SK-N-SH (cell line): ENCODE data around the gene SKI. TPM values are rescaled to one million over a fixed set of nuclear protein-coding genes. Genes with fewer than 3 reads are reported as not detected.
"Not testable (repeated sequence)": the region's sequence is repeated elsewhere in the genome, so short reads cannot be mapped to it uniquely, and the experiment has no call there.

Source experiments
- CTCF ChIA-PET: fragments of 300-600, 350-600 bp; formaldehyde crosslinking; extraction: SDS; loops from one replicate; lab custom pipeline; 2021; lab: Yijun Ruan, JAX
- POLR2A ChIA-PET: fragments of 350-600 bp; sonication (Branson Sonifier 250); formaldehyde crosslinking; extraction: SDS; loops from one replicate; lab custom pipeline; 2020; ENCODE audit warnings: antibody characterized with exemption, inconsistent platforms; lab: Yijun Ruan, JAX
- DNase-seq: peaks from one replicate; pipeline ENCODE4 v3.0.0; 2012
- H2AFZ ChIP-seq: fragments of 200-600 bp; sonication (generic); 2 replicates; pipeline ENCODE4 v1.8.1; 2016; ENCODE audit warnings: antibody characterized with exemption, mild to moderate bottlenecking, low read depth
- H3F3A ChIP-seq: fragments of 200-600 bp; sonication (generic); replicated peaks from 2 replicates; pipeline ENCODE3; 2016; ENCODE audit warnings: antibody characterized with exemption, mild to moderate bottlenecking; ENCODE audit not compliant: insufficient read depth
- H3K27ac ChIP-seq, 2 experiments: fragments of 200-500 bp in 1 of 2; fragments of 200-600 bp in 1 of 2; sonication (Bioruptor generic) in 1 of 2; sonication (generic), shearing (Covaris generic) in 1 of 2; 2 replicates each; pipeline versions ENCODE4 v1.5.1 to v1.6.1; 2014 to 2016; ENCODE audit warnings: low read depth in 2 of 2, inconsistent platforms in 1 of 2, low read length in 1 of 2, mild to moderate bottlenecking in 1 of 2, mixed read lengths in 1 of 2
- H3K27me3 ChIP-seq: fragments of 200-600 bp; sonication (generic), shearing (Covaris generic); 2 replicates; pipeline ENCODE4 v1.6.1; 2016; ENCODE audit warnings: mixed run types; ENCODE audit not compliant: insufficient read depth
- H3K36me3 ChIP-seq, 2 experiments: fragments of 200-500 bp in 1 of 2; fragments of 200-600 bp in 1 of 2; sonication (Bioruptor generic) in 1 of 2; sonication (generic) in 1 of 2; replicated peaks in 1 of 2; 2 replicates each; pipeline versions ENCODE3 to v1.5.1; 2014 to 2016; ENCODE audit warnings: low read length in 1 of 2, mild to moderate bottlenecking in 1 of 2; ENCODE audit not compliant: insufficient read depth in 2 of 2, control insufficient read depth in 1 of 2
- H3K4me1 ChIP-seq, 2 experiments: fragments of 200-500 bp in 1 of 2; fragments of 200-600 bp in 1 of 2; sonication (Bioruptor generic) in 1 of 2; sonication (generic), shearing (Covaris generic) in 1 of 2; 2 replicates each; pipeline versions ENCODE4 v1.5.1 to v1.6.1; 2014 to 2016; ENCODE audit warnings: low read depth in 1 of 2, low read length in 1 of 2, mixed run types in 1 of 2; ENCODE audit not compliant: insufficient read depth in 2 of 2, control insufficient read depth in 1 of 2
- H3K4me2 ChIP-seq: fragments of 200-600 bp; sonication (generic), shearing (Covaris generic); 2 replicates; pipeline ENCODE4 v1.6.1; 2017; ENCODE audit warnings: mixed run types
- H3K4me3 ChIP-seq, 2 experiments: fragments of 200-500 bp in 1 of 2; fragments of 200-600 bp in 1 of 2; sonication (Bioruptor generic) in 1 of 2; sonication (generic), shearing (Covaris generic) in 1 of 2; 2 replicates each; pipeline versions ENCODE4 v1.5.1 to v1.8.1; 2014 to 2016; ENCODE audit warnings: low read depth in 2 of 2, inconsistent platforms in 1 of 2, low read length in 1 of 2, mild to moderate bottlenecking in 1 of 2, mixed read lengths in 1 of 2, moderate library complexity in 1 of 2
- H3K79me2 ChIP-seq: fragments of 200-600 bp; sonication (generic); 2 replicates; pipeline ENCODE4 v1.8.1; 2017; ENCODE audit warnings: mild to moderate bottlenecking; ENCODE audit not compliant: insufficient read depth
- H3K9ac ChIP-seq: fragments of 200-600 bp; sonication (generic); 2 replicates; pipeline ENCODE4 v1.6.1; 2017; ENCODE audit warnings: mixed run types
- H3K9me2 ChIP-seq: fragments of 200-600 bp; sonication (generic); 2 replicates; pipeline ENCODE4 v1.6.1; 2017; ENCODE audit warnings: mixed run types
- H3K9me3 ChIP-seq: fragments of 200-600 bp; sonication (generic); 2 replicates; pipeline ENCODE4 v1.6.1; 2017; ENCODE audit warnings: mixed run types, mild to moderate bottlenecking, moderate library complexity
- H4K20me1 ChIP-seq: fragments of 200-600 bp; sonication (generic); 2 replicates; pipeline ENCODE4 v1.6.1; 2017; ENCODE audit warnings: mild to moderate bottlenecking, mixed run types; ENCODE audit not compliant: insufficient read depth
- CHD2 ChIP-seq: fragments of 150-350 bp; IDR thresholded peaks from 2 replicates; pipeline ENCODE4 v1.6.1; 2018; ENCODE audit warnings: low read length; ENCODE audit not compliant: partially characterized antibody
- EP300 ChIP-seq, 2 experiments: IDR thresholded peaks; 2 replicates each; pipeline versions ENCODE4 v1.4.0 to v1.6.1; 2012; ENCODE audit warnings: borderline replicate concordance in 1 of 2, low read depth in 1 of 2, low read length in 1 of 2
- FOSL2 ChIP-seq: IDR thresholded peaks from 2 replicates; pipeline ENCODE4 v1.4.0; 2012; ENCODE audit warnings: low read depth, mild to moderate bottlenecking, moderate library complexity, borderline replicate concordance
- FOXM1 ChIP-seq: IDR thresholded peaks from 2 replicates; pipeline ENCODE4 v1.4.0; 2012; ENCODE audit warnings: low read depth, mild to moderate bottlenecking
- GABPA ChIP-seq: IDR thresholded peaks from 2 replicates; pipeline ENCODE4 v1.4.0; 2012; ENCODE audit warnings: low read depth, mild to moderate bottlenecking
- MXI1 ChIP-seq: IDR thresholded peaks from 2 replicates; pipeline ENCODE4 v1.6.1; 2012; ENCODE audit warnings: mild to moderate bottlenecking, low read depth, low read length, improper control_type of control experiment
- NRF1 ChIP-seq: IDR thresholded peaks from 2 replicates; pipeline ENCODE4 v1.6.1; 2012; ENCODE audit warnings: low read depth, mild to moderate bottlenecking, low read length
- RCOR1 ChIP-seq: fragments of 150-350 bp; IDR thresholded peaks from 2 replicates; pipeline ENCODE4 v1.6.1; 2017; ENCODE audit warnings: antibody characterized with exemption, low read length
- RFX5 ChIP-seq: IDR thresholded peaks from 2 replicates; pipeline ENCODE4 v1.6.1; 2012; ENCODE audit warnings: mild to moderate bottlenecking, improper control_type of control experiment, low read length
- TAF1 ChIP-seq: IDR thresholded peaks from 2 replicates; pipeline ENCODE4 v1.6.1; 2012; ENCODE audit warnings: low read depth, mild to moderate bottlenecking, low read length, moderate library complexity, borderline replicate concordance
- TCF12 ChIP-seq: IDR thresholded peaks from 2 replicates; pipeline ENCODE4 v1.4.0; 2012
- YY1 ChIP-seq: IDR thresholded peaks from 2 replicates; pipeline ENCODE4 v1.4.0; 2012; ENCODE audit warnings: low read depth, mild to moderate bottlenecking
- WGBS: methylation state at CpG from one replicate; pipeline ENCODE4 v1.1.6; 2017; ENCODE audit warnings: low lambda C conversion rate; 5-methylcytosine and 5-hydroxymethylcytosine counted together
- polyA plus RNA-seq, 3 experiments: library from polyadenylated mRNA; depleted of rRNA; stranded (reverse); fragments of >200 nt; gene quantifications; 2 replicates each; pipeline ENCODE4 v1.2.3, GENCODE V29; 2012
- TF ChIP-seq, protein P1 (sequence below): IDR thresholded peaks from 2 replicates; pipeline ENCODE4 v1.4.0; 2012; ENCODE audit warnings: low read depth
- TF ChIP-seq, protein P2 (sequence below): fragments of 200-600 bp; sonication (generic); IDR thresholded peaks from 2 replicates; pipeline ENCODE4 v1.6.1; 2017; ENCODE audit warnings: antibody characterized with exemption, mild to moderate bottlenecking, moderate library complexity
- TF ChIP-seq, protein P3 (sequence below): IDR thresholded peaks from 2 replicates; pipeline ENCODE4 v1.4.0; 2012; ENCODE audit warnings: low read depth, borderline replicate concordance

Gene SKI
- polyA plus RNA-seq, 1 of the 3 experiments (the other 2 are of a cell fraction), result 7.2 TPM

DNA sequence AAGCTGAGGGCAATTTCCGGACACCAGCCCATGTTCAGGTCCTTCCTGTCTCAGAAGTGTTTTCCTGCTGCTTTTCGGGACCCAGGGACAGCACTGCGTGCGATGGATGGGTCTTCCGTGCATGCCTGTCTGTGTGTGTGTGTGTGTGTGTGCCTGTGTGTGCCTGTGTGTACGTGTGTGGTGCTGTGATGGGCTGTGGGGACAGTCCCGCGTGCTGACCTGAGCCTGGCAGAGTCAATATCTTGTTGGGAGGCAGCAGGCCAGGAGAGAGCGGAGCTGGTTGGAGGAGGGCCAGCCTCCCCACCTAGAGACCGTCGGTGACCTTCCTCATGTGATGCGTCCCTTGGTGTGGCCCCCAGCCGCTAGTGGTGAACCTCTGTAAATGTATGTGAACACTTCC lies 13.7 kb downstream of the SKI start:
- CTCF ChIA-PET, result no interaction called here
- Histone ChIP-seq H3K27ac (no peak overlapping the region), H3K27me3 (no peaks in the 10 kb centered on the region), H3K4me1 (peaks cover 4 to 38% of the 10 kb centered on the region in 2 experiments; a peak in 1 of 4 replicates), H3F3A (no peaks in the 10 kb centered on the region), H3K4me2 (no peak overlapping the region), H3K79me2 (peaks cover 100% of the 10 kb centered on the region), H3K36me3 (no peaks in the 10 kb centered on the region), H3K4me3 (no peak overlapping the region), H3K9ac (no peak overlapping the region), H2AFZ (no peak overlapping the region), H3K9me2 (no peaks in the 10 kb centered on the region), H4K20me1 (peaks cover 95% of the 10 kb centered on the region), H3K9me3 (no peaks in the 10 kb centered on the region)
- POLR2A ChIA-PET, result interaction anchor here (0.7 to 1.2 kb wide), 3 partner anchors 11 to 19 kb away, joined by 3 to 4 read pairs (median 3); no protein-coding TSS in a partner anchor
- TF ChIP-seq EP300 (IDR thresholded peaks at IDR 0.05; ENCODE audit: borderline replicate concordance in 1 of 2, low read depth in 1 of 2, low read length in 1 of 2), result no peak
- TF ChIP-seq GABPA, result no peak
- TF ChIP-seq FOSL2, result no peak
- TF ChIP-seq TAF1, result no peak
- TF ChIP-seq, protein P1, sequence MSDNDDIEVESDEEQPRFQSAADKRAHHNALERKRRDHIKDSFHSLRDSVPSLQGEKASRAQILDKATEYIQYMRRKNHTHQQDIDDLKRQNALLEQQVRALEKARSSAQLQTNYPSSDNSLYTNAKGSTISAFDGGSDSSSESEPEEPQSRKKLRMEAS, result no peak
- no peak for TF ChIP-seq TCF12
- no peak for TF ChIP-seq CHD2
- no peak for TF ChIP-seq YY1
- TF ChIP-seq, protein P2, sequence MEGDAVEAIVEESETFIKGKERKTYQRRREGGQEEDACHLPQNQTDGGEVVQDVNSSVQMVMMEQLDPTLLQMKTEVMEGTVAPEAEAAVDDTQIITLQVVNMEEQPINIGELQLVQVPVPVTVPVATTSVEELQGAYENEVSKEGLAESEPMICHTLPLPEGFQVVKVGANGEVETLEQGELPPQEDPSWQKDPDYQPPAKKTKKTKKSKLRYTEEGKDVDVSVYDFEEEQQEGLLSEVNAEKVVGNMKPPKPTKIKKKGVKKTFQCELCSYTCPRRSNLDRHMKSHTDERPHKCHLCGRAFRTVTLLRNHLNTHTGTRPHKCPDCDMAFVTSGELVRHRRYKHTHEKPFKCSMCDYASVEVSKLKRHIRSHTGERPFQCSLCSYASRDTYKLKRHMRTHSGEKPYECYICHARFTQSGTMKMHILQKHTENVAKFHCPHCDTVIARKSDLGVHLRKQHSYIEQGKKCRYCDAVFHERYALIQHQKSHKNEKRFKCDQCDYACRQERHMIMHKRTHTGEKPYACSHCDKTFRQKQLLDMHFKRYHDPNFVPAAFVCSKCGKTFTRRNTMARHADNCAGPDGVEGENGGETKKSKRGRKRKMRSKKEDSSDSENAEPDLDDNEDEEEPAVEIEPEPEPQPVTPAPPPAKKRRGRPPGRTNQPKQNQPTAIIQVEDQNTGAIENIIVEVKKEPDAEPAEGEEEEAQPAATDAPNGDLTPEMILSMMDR, result no peak
- TF ChIP-seq, protein P3, sequence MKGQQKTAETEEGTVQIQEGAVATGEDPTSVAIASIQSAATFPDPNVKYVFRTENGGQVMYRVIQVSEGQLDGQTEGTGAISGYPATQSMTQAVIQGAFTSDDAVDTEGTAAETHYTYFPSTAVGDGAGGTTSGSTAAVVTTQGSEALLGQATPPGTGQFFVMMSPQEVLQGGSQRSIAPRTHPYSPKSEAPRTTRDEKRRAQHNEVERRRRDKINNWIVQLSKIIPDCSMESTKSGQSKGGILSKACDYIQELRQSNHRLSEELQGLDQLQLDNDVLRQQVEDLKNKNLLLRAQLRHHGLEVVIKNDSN, result no peak
- no peak for TF ChIP-seq RCOR1
- no peak for TF ChIP-seq MXI1
- no peak for TF ChIP-seq FOXM1
- TF ChIP-seq NRF1, result no peak
- 90% methylated on average over 6 of the region's 13 CpGs for WGBS
- no peak for DNase-seq

DNA sequence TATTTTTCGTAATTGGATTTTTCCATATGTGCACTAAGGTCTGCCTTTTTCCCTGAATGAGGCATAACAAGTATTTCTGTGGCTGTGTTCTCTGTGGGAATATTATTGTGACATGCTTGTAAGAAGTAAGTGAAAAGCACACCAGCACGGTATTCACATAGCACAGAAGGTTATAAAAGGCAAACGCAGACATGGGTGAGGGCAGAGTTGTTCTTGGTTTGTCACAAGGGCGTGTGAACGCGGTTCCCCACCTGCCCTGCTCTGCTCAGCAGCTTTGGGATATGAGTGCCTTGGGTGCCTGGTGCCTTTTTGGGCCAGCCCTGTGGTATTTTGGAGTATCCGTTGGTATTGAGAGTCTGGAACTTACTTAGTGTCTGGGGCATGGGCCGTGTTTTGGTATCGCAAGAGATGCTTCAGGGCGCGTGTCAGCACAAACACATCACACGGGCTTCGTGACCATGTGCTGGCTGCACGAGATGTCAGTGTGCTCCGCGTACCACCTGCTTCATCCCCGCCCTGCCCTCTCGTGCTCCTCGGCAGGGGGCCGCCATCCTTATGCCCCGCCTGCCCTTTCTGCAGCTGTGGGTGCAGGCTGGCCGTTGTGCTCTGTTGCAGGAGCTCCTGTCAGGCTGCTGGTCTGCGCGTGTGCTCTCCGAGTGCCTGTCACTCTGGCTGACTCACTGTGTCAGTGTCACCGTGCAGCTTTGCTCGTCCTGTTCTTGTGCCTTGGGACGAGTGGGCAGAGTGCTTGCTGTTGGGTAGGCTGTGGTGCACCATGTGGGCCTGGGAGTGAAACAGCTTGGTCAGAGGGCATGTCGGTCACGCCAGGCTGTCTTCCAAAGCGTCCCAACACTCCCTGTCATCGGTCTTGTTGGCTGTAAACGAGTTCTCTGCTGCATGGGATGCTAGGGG lies 15.0 kb downstream of the SKI start:
- ChIA-PET POLR2A (no interaction called here), CTCF (interaction anchor here (1.1 kb wide), 1 partner anchor 139 kb away, joined by 3 read pairs; no protein-coding TSS in a partner anchor)
- H3K27me3 ChIP-seq, result no peaks in the 10 kb centered on the region
- TF ChIP-seq RFX5, result no peak
- H3F3A ChIP-seq, result no peaks in the 10 kb centered on the region
- no peak overlapping the region for H3K4me2 ChIP-seq
- H3K4me3 ChIP-seq, result no peak overlapping the region
- H3K36me3 ChIP-seq, result no peaks in the 10 kb centered on the region
- H3K4me1 ChIP-seq, result peaks cover 4 to 31% of the 10 kb centered on the region in 2 experiments; a peak in 1 of 4 replicates
- no peak overlapping the region for H3K9ac ChIP-seq
- DNase-seq, result no peak
- no peak overlapping the region for H2AFZ ChIP-seq
- H3K9me3 ChIP-seq, result no peaks in the 10 kb centered on the region
- H4K20me1 ChIP-seq, result peaks cover 95% of the 10 kb centered on the region
- WGBS, result 97% methylated on average over 23 of the region's 33 CpGs
- no peak overlapping the region for H3K27ac ChIP-seq
- H3K79me2 ChIP-seq, result peaks cover 100% of the 10 kb centered on the region
- no peaks in the 10 kb centered on the region for H3K9me2 ChIP-seq

DNA sequence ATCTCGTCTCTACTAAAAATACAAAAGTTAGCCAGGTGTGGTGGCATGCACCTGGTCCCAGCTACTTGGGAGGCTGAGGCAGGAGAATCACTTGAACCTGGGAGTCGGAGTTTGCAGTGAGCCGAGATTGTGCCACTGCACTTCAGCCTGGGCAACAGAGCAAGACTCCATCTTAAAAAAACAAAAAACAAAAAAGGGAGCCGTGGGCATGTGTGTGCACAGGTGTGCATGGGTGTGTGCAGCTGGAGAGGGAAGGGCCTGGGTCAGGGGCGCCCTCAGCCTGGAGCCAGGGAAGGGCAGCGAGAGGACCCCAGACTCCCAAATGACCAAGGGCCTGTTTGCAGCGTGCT lies 18.9 kb downstream of the SKI start:
- H3K27me3 ChIP-seq, H2AFZ ChIP-seq, H3K4me3 ChIP-seq, H3F3A ChIP-seq, H3K4me2 ChIP-seq, H3K9me2 ChIP-seq, H3K36me3 ChIP-seq, POLR2A ChIA-PET, H3K9ac ChIP-seq, H3K9me3 ChIP-seq, H3K27ac ChIP-seq, DNase-seq: not testable (repeated sequence)
- Histone ChIP-seq H3K4me1 (peaks cover 4 to 13% of the 10 kb centered on the region in 2 experiments; a peak in 1 of 4 replicates), H4K20me1 (peaks cover 95% of the 10 kb centered on the region), H3K79me2 (peaks cover 100% of the 10 kb centered on the region)
- 97% methylated on average over 4 of the region's 7 CpGs for WGBS
- CTCF ChIA-PET, result interaction anchor here (1.1 kb wide), 1 partner anchor 18 kb away, joined by 3 read pairs; no protein-coding TSS in a partner anchor
